ENCODE measurements around the gene ZNF782.
"Not testable (repeated sequence)": the region's sequence is repeated elsewhere in the genome, so short reads cannot be mapped to it uniquely, and the experiment has no call there.

Gene ZNF782

GRCh38 chr9:96852676-96853075 is 1.6 kb downstream of the ZNF782 start:
- no peak for DNase-seq

GRCh38 chr9:96844040-96844439 is 10.3 kb downstream of the ZNF782 start:
- DNase-seq = no peak

GRCh38 chr9:96818533-96818932 is 35.8 kb downstream of the ZNF782 start:
- no peak for DNase-seq

- no peak for DNase-seq
These were observed 36.3 kb downstream of the ZNF782 start for GRCh38 chr9:96817973-96818372.

GRCh38 chr9:96813607-96814006 is 40.7 kb downstream of the ZNF782 start:
- DNase-seq = no peak

GRCh38 chr9:96798959-96799358 is 55.4 kb downstream of the ZNF782 start:
- not testable (repeated sequence) for DNase-seq

GRCh38 chr9:96784021-96784420 is 70.3 kb downstream of the ZNF782 start:
- no peak for DNase-seq

GRCh38 chr9:96782235-96782634 is 72.1 kb downstream of the ZNF782 start:
- no peak for DNase-seq

- no peak for DNase-seq
These were observed 72.8 kb downstream of the ZNF782 start for GRCh38 chr9:96781552-96781951.

- DNase-seq = no peak
These were observed 75.2 kb downstream of the ZNF782 start for GRCh38 chr9:96779089-96779488.

GRCh38 chr9:96777426-96777864 is 76.9 kb downstream of the ZNF782 start:
- no peak for DNase-seq

- no peak for DNase-seq
These were observed 83.2 kb downstream of the ZNF782 start for GRCh38 chr9:96771124-96771523.

- DNase-seq = no peak
These were observed 84.3 kb downstream of the ZNF782 start for GRCh38 chr9:96769989-96770388.

All from NCI-H1048 (cell line).